Measurements from ENCODE around the gene ARL5A. TPM values are rescaled to one million over a fixed set of nuclear protein-coding genes. Genes with fewer than 3 reads are reported as not detected.

Gene ARL5A
- total and polyA plus RNA-seq, 2 of the 4 experiments (the other 2 are of a cell fraction) = 22.3 to 45.5 TPM

GRCh38 chr2:151792589-151792988, 35.6 kb downstream of the ARL5A start:
- peaks cover 3% of the 10 kb centered on the region for H3K9me1 ChIP-seq (ENCODE audit: insufficient read depth, low read length)
- dilution Hi-C loops (cut with HindIII; ENCODE audit: low sequenced_read_pairs, unreplicated experiment) (no loop called here), intact Hi-C loops (cut with micrococcal nuclease) (no loop called here), in situ Hi-C loops (cut with MboI; ENCODE audit: low sequenced_read_pairs) (no loop called here)
- BruUV-seq (replicated peaks) = no TSS peak
- no peaks in the 10 kb centered on the region; the same call in 1 of the 2 replicates for H4K20me1 ChIP-seq (ENCODE audit: insufficient read depth, low read length)
- no peak overlapping the region for H3K9ac ChIP-seq (ENCODE audit: low read depth, low read length)
- no peaks in the 10 kb centered on the region; a peak in 1 of 4 replicates for H3K79me1 ChIP-seq (ENCODE audit: low read depth in 1 of 2, low read length in 2 of 2)
- H2BK15ac ChIP-seq (ENCODE audit: low read depth, low read length) = no peak overlapping the region
- H3K4me3 ChIP-seq (ENCODE audit: insufficient read depth, low read depth, low read length) = no peak overlapping the region
- no peak overlapping the region for H4K5ac ChIP-seq (ENCODE audit: low read depth, low read length)
- no CpG with 5 or more reads among the region's 4 CpGs for WGBS, 2 experiments (ENCODE audit: extremely low coverage in 2 of 2, insufficient read length in 1 of 2)
- CTCF ChIA-PET = interaction anchor here (0.7 kb wide), 1 partner anchor 32 kb away, joined by 3 read pairs; no protein-coding TSS in a partner anchor
- ATAC-seq (ENCODE audit: low read depth) (no peak), DNase-seq (no peak)
- no peak overlapping the region for H3K4ac ChIP-seq (ENCODE audit: low read depth, low read length)
- H2AK5ac ChIP-seq (ENCODE audit: low read depth, low read length) = no peak overlapping the region
- no peak overlapping the region for H3K27ac ChIP-seq (ENCODE audit: insufficient read depth, low read length)
- no peak overlapping the region for H4K8ac ChIP-seq (ENCODE audit: low read depth in 2 of 2, low read length in 2 of 2)
- H3K27me3 ChIP-seq (ENCODE audit: control insufficient read depth, insufficient read depth, low read length) = no peaks in the 10 kb centered on the region
- H2BK20ac ChIP-seq (ENCODE audit: low read depth, low read length) = no peak overlapping the region
- no peak overlapping the region for H3K23ac ChIP-seq (ENCODE audit: low read depth, low read length)
- H2BK5ac ChIP-seq (ENCODE audit: low read depth, low read length, poor library complexity, severe bottlenecking) = no peak overlapping the region
- H4K91ac ChIP-seq (ENCODE audit: insufficient read depth, low read depth, low read length) = no peak overlapping the region
- no peak overlapping the region for H2AFZ ChIP-seq (replicated peaks; ENCODE audit: low read length, poor library complexity)
- H3K14ac ChIP-seq (replicated peaks; ENCODE audit: low read depth, low read length) = no peak overlapping the region
- H3K36me3 ChIP-seq (ENCODE audit: control insufficient read depth, insufficient read depth, low read length) = peaks cover 5% of the 10 kb centered on the region; the same call in 1 of the 2 replicates
- no peaks in the 10 kb centered on the region for H3K9me3 ChIP-seq (ENCODE audit: control insufficient read depth, insufficient read depth, low read length)
- POLR2A ChIA-PET (ENCODE audit: unreplicated experiment) = no interaction called here
- H3K4me2 ChIP-seq (ENCODE audit: low read depth, low read length) = no peak overlapping the region
- no peak overlapping the region for H2BK120ac ChIP-seq (ENCODE audit: low read depth, low read length)
- no peak overlapping the region for H3K18ac ChIP-seq (ENCODE audit: low read depth, low read length)
- H2AK9ac ChIP-seq (replicated peaks; ENCODE audit: low read depth, low read length, poor library complexity) = no peak overlapping the region
- no peaks in the 10 kb centered on the region for H3K4me1 ChIP-seq (ENCODE audit: control insufficient read depth, insufficient read depth, low read length)
- TF ChIP-seq RFX5 (IDR thresholded peaks at IDR 0.05; ENCODE audit: low read depth, low read length) (no peak), MXI1 (IDR thresholded peaks at IDR 0.05; ENCODE audit: borderline replicate concordance, low read depth, low read length) (no peak), POLR2A (IDR thresholded peaks at IDR 0.05; ENCODE audit: low read depth, low read length) (no peak), CTCF (conservative IDR thresholded peaks at IDR 0.05; ENCODE audit: low read depth, low read length) (no peak), ELK1 (IDR thresholded peaks at IDR 0.05; ENCODE audit: borderline replicate concordance, low read depth, low read length) (no peak), CHD1 (IDR thresholded peaks at IDR 0.05; ENCODE audit: low read depth, low read length) (no peak), RAD21 (IDR thresholded peaks at IDR 0.05; ENCODE audit: low read length) (no peak), NFE2L2 (IDR thresholded peaks at IDR 0.05; ENCODE audit: low read depth, low read length) (no peak), CEBPB (IDR thresholded peaks at IDR 0.05; ENCODE audit: low read depth, low read length) (no peak), MAFK (IDR thresholded peaks at IDR 0.05; ENCODE audit: low read depth, low read length) (no peak), SMC3 (IDR thresholded peaks at IDR 0.05; ENCODE audit: low read depth, low read length) (no peak), FOS (IDR thresholded peaks at IDR 0.05; ENCODE audit: low read depth, low read length) (no peak), USF2 (IDR thresholded peaks at IDR 0.05; ENCODE audit: low read depth, low read length) (no peak), MAZ (IDR thresholded peaks at IDR 0.05; ENCODE audit: borderline replicate concordance, low read depth, low read length) (no peak), BHLHE40 (IDR thresholded peaks at IDR 0.05; ENCODE audit: low read depth, low read length) (no peak), RCOR1 (IDR thresholded peaks at IDR 0.05; ENCODE audit: insufficient replicate concordance, low read length) (no peak)
- no peak overlapping the region for H3K56ac ChIP-seq (ENCODE audit: extremely low read depth, insufficient read depth, low read length)

All from IMR-90 (cell line).